ENCODE results near the gene CYBB.

- no peak for TF ChIP-seq EZH2phosphoT487 (IDR thresholded peaks at IDR 0.05; ENCODE audit: borderline replicate concordance, low read length)
- TF ChIP-seq CTCF (conservative IDR thresholded peaks at IDR 0.05; ENCODE audit: low read depth, low read length): no peak
- no peak for TF ChIP-seq EZH2 (IDR thresholded peaks at IDR 0.05; ENCODE audit: low read length, unreplicated experiment)
Measured at GRCh38 chrX:37757082-37757481, 22.8 kb upstream of the CYBB start.

Measured in PC-3 (cell line).